Stimulated activated CD4-positive, alpha-beta T cell treated with anti-CD3 and anti-CD28 coated beads, Interleukin-4, amount 100 ng/mL, for 24 hours (primary cell): ENCODE measurements around the gene DIP2C.
"Not testable (repeated sequence)": the region's sequence is repeated elsewhere in the genome, so short reads cannot be mapped to it uniquely, and the experiment has no call there.

Source experiments
- DNase-seq: peaks from one replicate; pipeline ENCODE4 v3.0.0-alpha.2; 2020

The DIP2C gene

DNA sequence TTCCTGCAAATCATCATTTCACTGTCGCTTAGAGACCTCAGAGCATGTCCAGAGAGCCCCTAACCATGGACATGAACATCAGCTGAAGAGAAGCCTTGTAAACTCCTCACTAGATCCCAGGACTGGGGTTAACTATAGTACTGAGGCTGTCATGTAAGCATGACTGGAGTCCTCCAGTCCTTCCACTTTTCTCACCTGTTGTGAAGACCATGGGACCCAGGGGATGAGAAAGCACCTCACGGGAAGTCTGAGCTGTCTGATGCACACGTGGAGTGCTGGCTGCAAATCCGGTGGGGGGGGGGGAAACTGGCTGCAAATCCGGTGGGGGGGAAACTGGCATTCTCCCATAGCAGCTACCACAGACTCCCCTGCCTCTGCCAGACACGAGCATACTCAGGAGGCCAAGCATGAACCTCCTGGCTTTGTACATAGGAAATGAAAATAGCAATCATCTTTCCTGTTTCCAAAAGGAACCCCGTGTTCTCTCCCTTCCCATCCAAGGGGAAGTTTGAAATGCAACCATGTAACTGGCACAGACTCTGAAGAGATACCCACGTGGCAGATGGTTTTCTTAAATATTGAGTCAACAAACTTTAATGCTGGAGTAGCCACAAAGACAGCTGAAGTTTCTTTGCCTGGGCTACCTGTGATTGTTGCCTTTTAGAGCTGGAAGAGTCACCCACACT, 292.8 kb downstream of the DIP2C start:
- no peak for DNase-seq

- no peak for DNase-seq
Observed at GRCh38 chr10:396107-396506, 293.4 kb downstream of the DIP2C start.

DNA sequence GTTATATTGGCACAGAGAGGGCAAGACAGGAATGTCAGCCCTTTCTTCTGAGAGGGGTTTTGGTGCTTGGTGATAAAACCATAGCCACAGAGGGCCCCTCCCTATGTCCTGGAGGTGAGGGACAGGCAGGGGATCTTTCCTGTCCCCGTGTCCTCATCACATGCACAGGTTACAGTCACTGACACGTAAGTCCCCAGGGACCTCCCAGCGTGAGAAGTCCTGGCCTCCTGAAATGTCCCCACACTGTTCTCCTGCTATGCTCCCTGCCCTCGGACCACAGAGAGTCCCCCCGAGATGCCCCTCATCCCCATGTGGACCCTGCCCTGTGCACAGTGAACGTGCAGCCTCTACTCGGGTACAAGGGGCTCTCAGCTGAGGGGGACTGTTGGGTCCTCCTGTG, 293.8 kb downstream of the DIP2C start:
- no peak for DNase-seq

- DNase-seq, result not testable (repeated sequence)
Observed at GRCh38 chr10:394439-395101, 294.9 kb downstream of the DIP2C start.

- DNase-seq, result no peak
Observed at GRCh38 chr10:393787-394438, 295.6 kb downstream of the DIP2C start.

- no peak for DNase-seq
Observed at GRCh38 chr10:393106-393745, 296.2 kb downstream of the DIP2C start.

DNA sequence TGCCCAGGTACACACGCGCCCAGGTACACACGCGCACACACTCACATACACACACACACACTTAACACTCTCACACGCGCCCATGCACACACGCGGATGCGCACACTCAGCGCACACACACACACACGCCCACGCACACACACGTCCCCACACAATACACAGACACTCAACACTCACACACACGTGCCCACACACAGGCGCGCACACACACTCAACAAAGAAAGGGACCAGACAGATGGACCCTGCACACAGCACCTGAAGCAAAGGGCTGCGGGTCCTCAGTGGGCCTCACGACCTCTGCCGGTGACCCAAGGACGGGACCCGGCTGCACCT, 296.8 kb downstream of the DIP2C start:
- no peak for DNase-seq

DNA sequence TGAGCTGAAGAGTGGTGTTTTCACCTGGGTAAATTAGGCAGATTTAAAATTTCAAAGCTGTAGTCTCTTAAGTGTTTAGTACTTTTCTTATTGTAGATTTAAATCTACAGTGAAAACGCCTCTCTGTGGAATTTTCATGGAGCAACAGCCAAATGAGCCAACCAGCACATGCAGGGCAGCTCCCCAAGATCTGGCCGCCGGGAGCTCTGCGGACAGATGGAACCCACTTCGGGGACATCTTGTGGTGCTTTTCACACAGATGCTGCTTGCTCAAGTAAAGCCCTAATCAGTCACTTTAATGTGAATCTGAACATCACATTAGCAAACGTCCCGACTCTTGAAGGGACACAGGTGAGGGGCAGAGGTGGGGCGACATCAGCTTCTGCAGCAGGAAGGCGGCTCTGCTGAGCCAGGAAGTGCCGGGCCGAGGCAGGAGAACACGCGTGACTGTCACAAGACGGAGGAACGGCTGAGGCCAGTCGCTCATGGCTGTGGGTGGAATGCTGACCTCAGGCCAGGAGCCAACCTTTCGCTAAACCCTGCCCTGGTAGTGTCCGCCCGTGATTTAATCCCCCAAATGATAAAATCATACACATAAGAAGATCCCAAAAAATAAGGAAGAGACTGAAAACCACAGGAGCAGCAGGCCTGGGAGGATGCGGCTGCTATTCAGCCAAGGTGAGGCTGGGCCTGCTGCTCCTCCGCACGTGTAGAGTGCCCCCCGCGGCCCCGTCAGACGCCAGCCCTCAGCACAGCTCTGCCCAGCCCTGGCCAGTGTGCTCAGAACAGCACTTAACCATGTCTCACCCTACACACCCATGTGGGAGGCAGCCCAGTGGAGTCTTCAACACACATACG, 297.4 kb downstream of the DIP2C start:
- no peak for DNase-seq

DNA sequence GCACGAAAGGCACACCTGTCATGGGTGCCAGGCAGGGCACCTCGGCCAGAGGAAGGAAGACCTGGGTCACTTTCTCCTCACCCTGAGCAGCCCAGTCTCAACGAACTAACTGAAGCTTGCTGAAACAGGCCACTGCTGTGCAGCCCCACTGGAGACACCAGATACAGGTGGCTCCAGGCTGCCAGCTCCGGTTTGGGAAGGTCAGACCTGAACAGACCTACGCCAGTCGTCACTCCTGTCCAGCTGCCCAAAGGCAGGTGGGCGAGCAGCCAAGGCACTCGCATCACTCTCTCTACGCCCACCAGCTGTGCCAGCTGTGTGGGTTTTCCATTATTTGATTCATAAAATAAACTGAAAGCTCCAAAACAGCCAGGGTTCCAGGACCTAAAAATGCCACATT, 298.2 kb downstream of the DIP2C start:
- no peak for DNase-seq

- DNase-seq, result no peak
Observed at GRCh38 chr10:390449-391100, 298.9 kb downstream of the DIP2C start.

DNA sequence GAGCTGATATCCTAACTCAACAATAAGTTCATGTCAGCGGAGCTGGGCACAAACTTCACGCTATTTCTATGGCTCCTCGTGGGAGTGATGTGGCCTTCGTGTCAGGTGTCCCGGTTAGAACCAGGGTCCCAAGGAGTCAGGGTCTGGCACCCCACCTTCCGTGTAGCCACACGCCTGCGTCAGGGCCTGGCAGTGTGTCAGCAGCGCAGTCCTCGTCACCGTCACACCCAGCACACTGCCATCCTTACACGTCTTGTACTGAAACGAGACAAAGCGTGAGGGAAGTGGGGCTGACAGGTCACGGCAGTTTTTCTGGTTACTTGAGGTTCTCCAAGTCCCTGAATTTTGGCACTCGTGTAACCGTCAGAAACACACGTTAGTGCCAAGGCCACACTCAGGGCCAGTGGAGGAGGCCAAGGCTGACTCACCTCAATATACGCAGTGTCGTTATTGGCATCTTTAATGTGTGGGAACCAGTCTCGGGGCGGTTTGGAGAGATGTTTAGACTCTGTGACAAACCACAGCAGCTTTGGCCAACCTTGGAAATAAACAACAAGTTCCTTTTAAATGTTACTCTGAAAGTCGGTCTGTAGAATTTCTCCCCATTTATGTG, 299.5 kb downstream of the DIP2C start:
- no peak for DNase-seq

DNA sequence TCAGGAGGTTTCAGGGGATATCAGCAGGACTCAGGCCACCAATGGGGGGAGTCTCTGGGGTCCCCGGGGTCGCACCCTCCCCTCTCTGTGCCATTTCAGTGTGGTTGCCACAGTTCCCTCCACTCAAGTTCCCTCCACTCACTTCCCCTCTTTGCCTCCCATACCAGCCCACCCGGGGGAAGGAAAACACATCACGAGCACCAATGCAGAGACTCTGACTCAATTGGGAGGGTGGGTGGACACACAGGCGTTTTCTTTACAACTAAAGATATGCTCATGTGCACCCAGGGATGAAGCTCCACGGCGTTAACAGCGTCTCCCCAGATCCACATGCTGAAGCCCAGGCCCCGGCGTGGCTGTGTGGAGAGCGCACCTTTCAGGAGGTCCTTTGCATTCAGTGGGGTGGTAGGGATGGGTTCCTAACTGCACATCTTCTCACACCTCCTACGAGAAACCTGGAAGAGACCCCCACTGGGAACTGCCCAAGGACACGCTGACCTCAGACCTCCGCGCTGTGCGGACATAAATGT, 300.1 kb downstream of the DIP2C start:
- DNase-seq, result no peak

- no peak for DNase-seq
Observed at GRCh38 chr10:388661-389045, 300.8 kb downstream of the DIP2C start.

DNA sequence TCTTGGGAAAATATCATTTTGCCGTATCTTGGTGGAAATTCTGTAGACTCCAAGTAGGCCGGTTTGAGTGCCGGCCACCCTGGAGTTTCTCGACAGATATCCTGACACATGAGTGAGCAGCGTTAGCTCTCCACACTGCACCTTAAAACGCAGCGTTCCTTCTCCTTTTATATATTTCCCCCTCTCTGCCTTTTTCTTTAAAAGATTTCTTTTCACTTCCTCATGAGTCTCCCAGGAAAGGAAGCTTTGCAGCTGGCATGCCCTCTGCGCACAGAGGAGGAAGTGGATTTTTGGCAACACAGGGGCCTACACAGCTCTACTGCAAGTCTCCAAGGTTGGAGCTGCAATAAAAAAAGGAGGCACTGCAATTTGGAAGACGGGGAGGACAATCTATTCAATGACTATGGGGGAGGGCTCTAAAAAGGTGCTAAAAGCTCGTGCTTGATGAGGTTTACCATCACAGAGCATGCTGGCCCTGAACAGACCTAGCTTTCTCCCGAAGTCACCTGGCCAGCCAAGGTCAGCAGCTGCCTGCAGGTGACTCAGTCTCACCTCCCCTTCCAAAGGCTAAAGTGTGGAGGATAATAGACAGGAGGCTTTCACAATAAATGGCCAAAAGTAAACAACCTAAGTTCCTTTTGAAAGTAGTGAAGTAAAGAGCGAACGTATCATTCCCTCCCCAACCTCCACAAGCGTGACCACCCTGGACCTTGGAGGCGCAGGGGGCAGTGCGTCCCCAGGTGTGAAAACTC, 301.4 kb downstream of the DIP2C start:
- DNase-seq, result no peak

- DNase-seq, result no peak
Observed at GRCh38 chr10:387593-387891, 301.9 kb downstream of the DIP2C start.

GRCh38 chr10:386771-387592, 302.5 kb downstream of the DIP2C start:
- no peak for DNase-seq

DNA sequence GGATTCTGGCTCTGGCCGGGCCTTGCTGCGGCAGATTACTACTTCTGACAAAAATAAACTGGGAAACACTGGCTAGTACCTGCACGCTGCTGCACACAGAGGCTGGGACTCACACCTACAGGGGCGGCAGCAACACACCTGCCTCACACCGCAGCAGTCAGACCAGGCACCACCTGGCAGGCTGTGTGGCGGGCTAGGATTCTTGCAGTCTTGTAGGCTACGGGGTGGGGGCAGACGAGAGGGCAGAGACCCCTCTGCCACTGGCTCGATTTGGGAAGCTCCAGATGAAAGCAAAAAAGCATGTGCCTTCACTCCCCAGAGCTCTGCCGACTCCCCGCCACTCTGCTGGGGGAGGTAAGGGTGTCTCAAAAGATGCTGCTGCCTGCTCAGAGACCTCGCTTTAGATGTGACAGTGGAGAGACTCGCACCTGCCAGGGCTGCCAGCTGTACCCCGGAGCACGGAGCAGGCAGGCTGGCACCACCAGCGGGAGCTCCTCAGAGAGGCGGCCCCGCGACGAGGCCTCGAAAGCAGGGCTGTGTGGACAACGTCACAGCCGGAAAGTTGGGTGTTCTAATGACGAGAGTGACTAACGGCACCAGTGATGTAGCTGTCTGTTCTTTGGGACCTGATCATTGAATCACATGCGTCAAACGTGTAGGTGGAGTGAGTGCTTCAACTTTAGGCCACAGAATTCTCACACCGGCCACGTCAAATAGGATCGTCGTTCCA, 303.7 kb downstream of the DIP2C start:
- DNase-seq, result no peak

- no peak for DNase-seq
Observed at GRCh38 chr10:384538-385305, 304.7 kb downstream of the DIP2C start.

- DNase-seq, result no peak
Observed at GRCh38 chr10:383519-383918, 305.9 kb downstream of the DIP2C start.
